Large intestine (tissue), 1 donor: ENCODE measurements around the gene POU6F1. TPM values are rescaled to one million over a fixed set of nuclear protein-coding genes. Genes with fewer than 3 reads are reported as not detected.

ENCODE experiments used
- polyA plus RNA-seq: library from polyadenylated mRNA; unstranded; fragments of 120-200 nt; gene quantifications from one replicate; pipeline ENCODE4 v1.2.1, GENCODE V29; 2013

The POU6F1 gene
- polyA plus RNA-seq, 1 donor, result 6.8 TPM

Other genes with a start within 250 kb of the POU6F1 start
- gene SLC11A2, start 191.7 kb downstream of the POU6F1 start, polyA plus RNA-seq, result 73.1 TPM
- gene LETMD1, start 169.7 kb downstream of the POU6F1 start, polyA plus RNA-seq, result 180 TPM
- 18.9 TPM for gene CSRNP2, start 134.5 kb downstream of the POU6F1 start, polyA plus RNA-seq
- 31.6 TPM for gene TFCP2, start 44.9 kb downstream of the POU6F1 start, polyA plus RNA-seq
- 398 TPM for gene DAZAP2, start 20.8 kb upstream of the POU6F1 start, polyA plus RNA-seq
- gene SMAGP, start 52.4 kb upstream of the POU6F1 start, polyA plus RNA-seq, result 25.3 TPM
- gene BIN2, start 106.1 kb upstream of the POU6F1 start, polyA plus RNA-seq, result 7.0 TPM
- gene CELA1, start 128.6 kb upstream of the POU6F1 start, polyA plus RNA-seq, result not detected
- 31.1 TPM for gene GALNT6, start 173.3 kb upstream of the POU6F1 start, polyA plus RNA-seq
- gene SLC4A8, start 206.8 kb upstream of the POU6F1 start, polyA plus RNA-seq, result 6.3 TPM